Peyer's patch (tissue), 4 donors: ENCODE measurements around the gene PEDS1. TPM values are rescaled to one million over a fixed set of nuclear protein-coding genes. Genes with fewer than 3 reads are reported as not detected.

Experiments used
- DNase-seq, 3 donors: peaks; one replicate each; pipeline ENCODE4 v3.0.0-alpha.2; 2017 to 2019
- H3K27ac ChIP-seq, 4 donors: fragments of 200-600 bp; sonication (generic); one replicate each; pipeline ENCODE4 v1.5.1; 2016 to 2019
- H3K27me3 ChIP-seq, 2 donors: fragments of 200-600 bp; sonication (generic); one replicate each; pipeline ENCODE4 v1.5.1; 2019
- H3K36me3 ChIP-seq, 3 donors: fragments of 200-600 bp; sonication (generic); one replicate each; pipeline ENCODE4 v1.5.1; 2016 to 2019
- H3K4me1 ChIP-seq, 4 donors: fragments of 200-600 bp; sonication (generic); one replicate each; pipeline ENCODE4 v1.5.1; 2016 to 2019
- H3K4me3 ChIP-seq, 4 donors: fragments of 200-600 bp; sonication (generic); 1 replicate in 3 of 4; 2 replicates in 1 of 4; pipeline ENCODE4 v1.5.1; 2016 to 2019; ENCODE audit warnings: mild to moderate bottlenecking in 1 of 4
- H3K9me3 ChIP-seq, 4 donors: fragments of 200-600 bp; sonication (generic); one replicate each; pipeline ENCODE4 v1.5.1; 2016 to 2019; ENCODE audit warnings: mild to moderate bottlenecking in 1 of 4
- POLR2A ChIP-seq, 2 donors: fragments of 450-650 bp; IDR thresholded peaks; one replicate each; pipeline ENCODE4 v1.5.1; 2017; ENCODE audit warnings: antibody characterized with exemption in 2 of 2, mild to moderate bottlenecking in 2 of 2, moderate library complexity in 2 of 2
- total RNA-seq, 4 donors: library from RNA; depleted of rRNA; stranded (reverse); fragments of >200 nt; gene quantifications; one replicate each; pipeline ENCODE4 v1.1.0, GENCODE V29; 2016
- TF ChIP-seq, protein P1 (sequence below), 6 experiments: fragments of 450-650 bp in 4 of 6; fragments of 200-600 bp in 2 of 6; sonication (generic) in 1 of 6; IDR thresholded peaks; one replicate each; pipeline ENCODE4 v1.5.1; 2017 to 2019; ENCODE audit warnings: antibody characterized with exemption in 6 of 6, mild to moderate bottlenecking in 3 of 6, moderate library complexity in 1 of 6

The PEDS1 gene
- total RNA-seq, 4 donors from 2014 or later, result 13.2 to 34.3 (median 24.5) TPM

DNA sequence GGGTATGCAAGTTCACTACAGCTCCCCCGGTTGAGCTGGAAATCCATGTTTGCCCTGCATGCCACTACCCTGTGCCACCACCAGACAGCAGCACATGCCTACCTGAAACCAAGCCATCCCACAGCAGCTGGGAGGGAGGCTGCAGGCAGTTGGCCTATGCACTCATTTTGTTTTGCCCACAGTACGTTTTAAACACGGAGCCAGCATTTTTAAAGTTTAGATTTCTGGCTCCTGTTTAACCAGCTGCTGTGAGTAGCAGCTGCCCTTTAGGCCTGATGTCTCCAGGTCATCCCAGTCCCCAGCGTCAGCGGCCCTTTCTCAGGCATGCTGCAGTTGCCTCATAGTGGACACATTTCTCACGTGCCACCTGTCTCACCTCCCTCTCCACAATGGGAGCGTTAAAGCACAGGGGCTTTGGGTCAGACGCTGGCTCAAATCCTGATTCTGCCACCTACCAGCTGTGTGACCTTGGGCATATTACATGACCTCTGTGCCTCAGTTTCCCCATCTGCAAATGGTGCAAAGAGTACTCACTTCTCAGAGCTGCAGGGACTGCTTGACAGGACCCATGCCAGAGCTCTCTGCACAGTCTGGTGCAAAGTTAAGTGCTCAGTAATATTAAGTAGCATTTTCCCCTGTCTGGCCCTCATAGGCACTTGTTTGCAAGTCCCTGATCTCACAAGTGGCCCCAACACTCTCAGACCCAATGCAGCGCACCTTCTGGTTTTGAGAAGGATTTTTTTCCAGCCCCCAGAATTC lies 32.4 kb downstream of the PEDS1 start:
- Histone ChIP-seq H3K27me3 (no peaks in the 10 kb centered on the region), H3K9me3 (no peaks in the 10 kb centered on the region), H3K27ac (no peak overlapping the region), H3K36me3 (peaks cover 0 to 20% (median 0%) of the 10 kb centered on the region in 3 donors), H3K4me1 (peaks cover 0 to 4% (median 0%) of the 10 kb centered on the region in 4 donors), H3K4me3 (no peak overlapping the region)
- DNase-seq, result peak; percentile 41 to 82 (median 77)
- TF ChIP-seq, protein P1, sequence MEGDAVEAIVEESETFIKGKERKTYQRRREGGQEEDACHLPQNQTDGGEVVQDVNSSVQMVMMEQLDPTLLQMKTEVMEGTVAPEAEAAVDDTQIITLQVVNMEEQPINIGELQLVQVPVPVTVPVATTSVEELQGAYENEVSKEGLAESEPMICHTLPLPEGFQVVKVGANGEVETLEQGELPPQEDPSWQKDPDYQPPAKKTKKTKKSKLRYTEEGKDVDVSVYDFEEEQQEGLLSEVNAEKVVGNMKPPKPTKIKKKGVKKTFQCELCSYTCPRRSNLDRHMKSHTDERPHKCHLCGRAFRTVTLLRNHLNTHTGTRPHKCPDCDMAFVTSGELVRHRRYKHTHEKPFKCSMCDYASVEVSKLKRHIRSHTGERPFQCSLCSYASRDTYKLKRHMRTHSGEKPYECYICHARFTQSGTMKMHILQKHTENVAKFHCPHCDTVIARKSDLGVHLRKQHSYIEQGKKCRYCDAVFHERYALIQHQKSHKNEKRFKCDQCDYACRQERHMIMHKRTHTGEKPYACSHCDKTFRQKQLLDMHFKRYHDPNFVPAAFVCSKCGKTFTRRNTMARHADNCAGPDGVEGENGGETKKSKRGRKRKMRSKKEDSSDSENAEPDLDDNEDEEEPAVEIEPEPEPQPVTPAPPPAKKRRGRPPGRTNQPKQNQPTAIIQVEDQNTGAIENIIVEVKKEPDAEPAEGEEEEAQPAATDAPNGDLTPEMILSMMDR (IDR thresholded peaks at IDR 0.05), result peak; percentile 57 to 96 (median 82)
- TF ChIP-seq POLR2A (IDR thresholded peaks at IDR 0.05), result no peak

DNA sequence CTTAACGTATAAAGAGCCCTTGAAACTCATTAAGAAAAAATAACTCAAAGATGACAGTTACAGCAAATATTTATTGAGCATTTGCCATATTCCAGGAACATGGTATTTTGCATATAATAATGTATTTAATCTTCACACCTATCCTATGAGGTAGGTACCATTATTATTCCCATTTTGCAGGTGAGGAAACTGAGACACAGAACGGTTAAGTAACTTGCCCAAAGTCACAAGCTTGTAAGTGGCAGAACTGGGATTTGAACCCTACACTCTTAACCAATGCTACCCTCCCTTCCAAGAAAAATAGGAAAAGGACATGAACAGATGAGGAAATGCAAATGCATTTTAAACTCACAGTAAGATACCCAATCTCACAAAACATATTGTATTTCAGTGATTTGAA lies 35.3 kb downstream of the PEDS1 start:
- H3K27ac ChIP-seq, result no peak overlapping the region
- H3K4me1 ChIP-seq, result peaks cover 0 to 25% (median 7%) of the 10 kb centered on the region in 4 donors
- no peaks in the 10 kb centered on the region for H3K27me3 ChIP-seq
- no peak for TF ChIP-seq POLR2A (IDR thresholded peaks at IDR 0.05)
- TF ChIP-seq, protein P1 (IDR thresholded peaks at IDR 0.05), result no peak
- no peaks in the 10 kb centered on the region for H3K36me3 ChIP-seq
- no peaks in the 10 kb centered on the region for H3K9me3 ChIP-seq
- no peak for DNase-seq
- H3K4me3 ChIP-seq, result no peak overlapping the region

DNA sequence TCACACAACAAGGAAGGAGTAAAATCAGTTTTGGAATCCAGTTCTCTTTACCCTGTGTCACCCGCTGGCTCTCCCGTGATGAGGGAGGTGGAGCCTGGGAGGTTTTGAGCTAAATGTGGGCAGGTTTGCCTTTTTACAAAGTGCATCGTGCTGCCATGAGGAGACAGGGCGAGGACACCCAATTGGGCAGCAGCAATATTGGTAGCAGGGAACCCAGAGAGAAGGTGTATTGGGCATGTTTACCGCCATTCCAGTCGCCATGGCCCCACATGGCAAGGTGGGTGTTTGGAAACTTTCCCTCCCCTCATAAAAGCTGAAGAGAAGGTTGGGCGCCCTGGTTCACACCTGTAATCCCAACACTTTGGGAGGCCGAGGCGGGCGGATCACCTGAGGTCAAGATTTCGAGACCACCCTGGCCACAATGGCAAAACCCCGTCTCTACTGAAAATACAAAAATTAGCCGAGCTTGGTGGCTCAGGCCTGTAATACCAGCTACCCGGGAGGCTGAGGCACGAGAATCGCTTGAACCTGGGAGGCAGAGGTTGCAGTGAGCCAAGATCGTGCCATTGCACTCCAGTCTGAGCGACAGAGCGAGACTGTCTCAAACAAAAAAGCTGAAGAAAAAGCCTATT lies 37.0 kb downstream of the PEDS1 start:
- no peak for TF ChIP-seq POLR2A (IDR thresholded peaks at IDR 0.05)
- TF ChIP-seq, protein P1 (IDR thresholded peaks at IDR 0.05), result no peak
- no peaks in the 10 kb centered on the region for H3K9me3 ChIP-seq
- H3K4me1 ChIP-seq, result peaks cover 6 to 32% (median 13%) of the 10 kb centered on the region in 4 donors
- peak overlapping the region; percentile 13 to 77 (median 64) for H3K27ac ChIP-seq
- H3K27me3 ChIP-seq, result no peaks in the 10 kb centered on the region
- DNase-seq, result peak in 1 of 3 donors; percentile 44
- H3K36me3 ChIP-seq, result no peaks in the 10 kb centered on the region
- peak overlapping the region; percentile 23 to 68 (median 42) for H3K4me3 ChIP-seq

DNA sequence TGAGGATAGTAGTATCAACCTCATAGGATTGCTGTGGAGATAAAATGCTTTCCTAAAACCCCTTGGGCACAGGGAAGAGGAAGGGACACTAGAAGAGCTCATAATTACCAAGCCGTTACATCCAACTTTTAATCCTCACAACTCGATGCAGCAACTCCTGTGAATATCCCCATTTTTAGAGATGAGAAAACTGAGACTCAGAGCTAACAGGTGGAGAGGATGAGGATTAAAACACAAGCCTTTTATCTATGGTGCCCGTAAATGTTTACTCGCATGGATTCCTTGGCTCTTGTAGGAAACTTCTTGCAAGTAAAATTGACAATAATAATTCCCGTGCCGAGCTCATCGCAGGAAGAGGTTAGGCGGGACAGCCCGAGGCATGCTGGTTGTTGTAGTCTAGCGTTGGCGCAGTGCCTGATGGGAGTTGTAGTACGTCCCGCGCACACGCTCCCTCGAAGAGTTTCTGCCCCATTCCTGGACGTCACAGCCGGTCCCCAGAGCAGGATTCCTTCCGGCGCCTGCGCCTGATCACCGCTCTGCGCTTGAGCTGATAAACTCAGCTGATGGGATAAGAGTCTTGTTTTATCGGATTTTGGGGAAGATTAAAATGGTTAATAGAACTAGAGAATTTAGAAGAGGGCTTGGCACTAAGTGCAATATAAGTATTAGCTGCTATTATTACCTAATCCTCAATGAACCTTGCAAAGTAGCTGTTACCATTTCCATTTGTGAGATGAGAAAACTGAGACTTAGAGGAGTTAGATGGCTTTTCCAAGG lies 37.7 kb downstream of the PEDS1 start:
- TF ChIP-seq POLR2A (IDR thresholded peaks at IDR 0.05), result no peak
- TF ChIP-seq, protein P1 (IDR thresholded peaks at IDR 0.05), result no peak
- Histone ChIP-seq H3K9me3 (no peaks in the 10 kb centered on the region), H3K36me3 (no peaks in the 10 kb centered on the region), H3K4me3 (peak overlapping the region; percentile 23 to 68 (median 42)), H3K27ac (peak overlapping the region; percentile 13 to 77 (median 64)), H3K4me1 (peaks cover 13 to 39% (median 20%) of the 10 kb centered on the region in 4 donors), H3K27me3 (no peaks in the 10 kb centered on the region)
- peak; percentile 96 to 99 (median 96) for DNase-seq

DNA sequence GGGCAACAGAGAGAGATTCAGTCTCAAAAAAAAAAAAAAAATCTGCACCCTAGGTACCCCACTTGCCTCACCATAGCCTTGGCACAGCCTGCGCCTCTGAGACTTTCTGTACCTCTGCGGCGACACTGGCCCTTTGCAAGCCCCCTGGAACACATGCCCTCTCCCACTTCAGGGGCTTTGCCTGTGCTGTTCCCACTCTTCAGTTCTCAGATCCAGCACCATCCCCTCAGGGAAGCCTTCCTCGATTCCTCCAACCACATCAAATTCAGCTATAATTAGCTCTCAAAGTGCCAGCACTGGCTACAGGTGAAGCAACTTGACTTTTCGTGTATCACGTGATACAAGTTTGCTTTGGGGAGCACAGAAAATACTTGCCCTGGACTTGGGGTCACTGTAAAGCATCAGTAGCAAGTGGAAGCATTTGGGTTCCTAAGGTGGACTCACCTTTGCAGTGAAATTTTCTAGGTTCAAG lies 38.4 kb downstream of the PEDS1 start:
- Histone ChIP-seq H3K4me3 (peak overlapping the region; percentile 23 to 68 (median 42)), H3K27ac (peak overlapping the region in 3 of 4 donors; percentile 4 to 77 (median 59)), H3K36me3 (no peaks in the 10 kb centered on the region), H3K9me3 (no peaks in the 10 kb centered on the region), H3K4me1 (peaks cover 18 to 46% (median 26%) of the 10 kb centered on the region in 4 donors), H3K27me3 (no peaks in the 10 kb centered on the region)
- TF ChIP-seq, protein P1 (IDR thresholded peaks at IDR 0.05), result no peak
- TF ChIP-seq POLR2A (IDR thresholded peaks at IDR 0.05), result no peak
- no peak for DNase-seq
